Retinal pigment epithelial cell (primary cell): ENCODE results near the gene PXN.

Source experiments
- DNase-seq: peaks from one replicate; pipeline ENCODE4 v3.0.0-alpha.2; 2010; ENCODE audit warnings: low read depth
- H3K4me3 ChIP-seq: 2 replicates; pipeline ENCODE4 v1.5.1; 2011; ENCODE audit warnings: mild to moderate bottlenecking, low read length, control low read depth, moderate library complexity
- TF ChIP-seq, protein P1 (sequence below): conservative IDR thresholded peaks from 2 replicates; pipeline ENCODE4 v1.5.1; 2011; ENCODE audit warnings: low read depth, low read length, control low read depth, inconsistent platforms

The PXN gene

DNA sequence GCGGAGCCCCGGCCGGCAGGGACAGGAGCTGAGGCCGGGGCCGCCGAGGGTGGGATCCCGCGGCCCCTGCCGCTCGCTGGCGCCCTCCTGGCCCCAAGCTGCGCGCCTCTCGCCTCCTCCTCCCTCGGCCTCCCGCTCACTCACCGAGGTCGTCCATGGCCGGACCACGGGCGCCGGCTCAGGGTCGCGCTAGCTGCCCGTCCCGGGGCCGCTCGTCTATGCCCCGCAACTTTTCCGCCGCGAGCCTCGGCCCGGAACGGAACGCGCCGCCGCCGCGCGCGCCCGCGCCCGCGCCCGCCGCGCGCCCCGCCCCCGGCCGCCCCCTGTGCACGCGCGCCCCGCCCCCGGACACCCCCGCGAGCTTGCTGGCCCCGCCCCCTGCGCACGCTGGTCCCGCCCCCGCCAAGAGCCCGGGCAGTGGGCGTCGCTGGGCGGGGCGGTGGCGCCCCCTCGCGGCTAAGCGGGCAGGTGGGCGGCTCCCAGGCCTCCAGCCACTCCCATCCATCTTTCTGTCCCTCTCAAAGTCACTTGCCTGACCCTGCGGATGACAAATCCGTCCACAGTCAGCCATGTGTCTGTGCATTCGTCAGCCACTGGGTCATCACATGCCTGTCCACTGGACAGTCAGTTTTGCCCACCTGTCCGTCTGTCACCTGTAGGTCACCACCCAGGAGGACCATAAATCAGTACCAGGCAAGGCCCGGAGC lies at the start of gene PXN:
Gene PXN, minus strand, starts transcription at position 258 of the 707 bp plus-strand sequence. Its CDS starts 101 bp downstream, at position 157.
- no peak for DNase-seq
- TF ChIP-seq, protein P1, sequence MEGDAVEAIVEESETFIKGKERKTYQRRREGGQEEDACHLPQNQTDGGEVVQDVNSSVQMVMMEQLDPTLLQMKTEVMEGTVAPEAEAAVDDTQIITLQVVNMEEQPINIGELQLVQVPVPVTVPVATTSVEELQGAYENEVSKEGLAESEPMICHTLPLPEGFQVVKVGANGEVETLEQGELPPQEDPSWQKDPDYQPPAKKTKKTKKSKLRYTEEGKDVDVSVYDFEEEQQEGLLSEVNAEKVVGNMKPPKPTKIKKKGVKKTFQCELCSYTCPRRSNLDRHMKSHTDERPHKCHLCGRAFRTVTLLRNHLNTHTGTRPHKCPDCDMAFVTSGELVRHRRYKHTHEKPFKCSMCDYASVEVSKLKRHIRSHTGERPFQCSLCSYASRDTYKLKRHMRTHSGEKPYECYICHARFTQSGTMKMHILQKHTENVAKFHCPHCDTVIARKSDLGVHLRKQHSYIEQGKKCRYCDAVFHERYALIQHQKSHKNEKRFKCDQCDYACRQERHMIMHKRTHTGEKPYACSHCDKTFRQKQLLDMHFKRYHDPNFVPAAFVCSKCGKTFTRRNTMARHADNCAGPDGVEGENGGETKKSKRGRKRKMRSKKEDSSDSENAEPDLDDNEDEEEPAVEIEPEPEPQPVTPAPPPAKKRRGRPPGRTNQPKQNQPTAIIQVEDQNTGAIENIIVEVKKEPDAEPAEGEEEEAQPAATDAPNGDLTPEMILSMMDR, result peak; percentile 71
- peak within 1 kb of the TSS; percentile 82 for H3K4me3 ChIP-seq

DNA sequence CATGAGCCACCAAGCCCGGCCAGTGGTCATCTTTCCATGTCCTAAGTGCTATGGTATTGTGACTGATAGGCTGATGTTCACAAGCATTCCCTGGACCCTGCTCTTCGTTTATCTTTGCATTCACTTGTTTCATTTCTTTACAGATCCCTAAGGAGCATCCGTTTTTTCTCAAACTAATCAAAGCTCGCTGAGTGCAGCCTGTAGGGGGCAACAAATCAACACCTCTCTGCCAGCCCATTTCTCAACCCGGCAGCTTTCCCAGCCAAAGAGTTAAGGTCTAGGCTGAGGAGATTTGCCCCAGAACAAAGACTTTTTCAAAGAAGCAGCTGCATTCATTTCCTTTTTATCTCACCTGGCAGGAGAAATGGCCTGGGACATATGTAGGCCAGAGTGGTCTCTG lies 48.7 kb upstream of the PXN start:
- TF ChIP-seq, protein P1, result peak; percentile 42
- no peak for DNase-seq
- no peak overlapping the region for H3K4me3 ChIP-seq

DNA sequence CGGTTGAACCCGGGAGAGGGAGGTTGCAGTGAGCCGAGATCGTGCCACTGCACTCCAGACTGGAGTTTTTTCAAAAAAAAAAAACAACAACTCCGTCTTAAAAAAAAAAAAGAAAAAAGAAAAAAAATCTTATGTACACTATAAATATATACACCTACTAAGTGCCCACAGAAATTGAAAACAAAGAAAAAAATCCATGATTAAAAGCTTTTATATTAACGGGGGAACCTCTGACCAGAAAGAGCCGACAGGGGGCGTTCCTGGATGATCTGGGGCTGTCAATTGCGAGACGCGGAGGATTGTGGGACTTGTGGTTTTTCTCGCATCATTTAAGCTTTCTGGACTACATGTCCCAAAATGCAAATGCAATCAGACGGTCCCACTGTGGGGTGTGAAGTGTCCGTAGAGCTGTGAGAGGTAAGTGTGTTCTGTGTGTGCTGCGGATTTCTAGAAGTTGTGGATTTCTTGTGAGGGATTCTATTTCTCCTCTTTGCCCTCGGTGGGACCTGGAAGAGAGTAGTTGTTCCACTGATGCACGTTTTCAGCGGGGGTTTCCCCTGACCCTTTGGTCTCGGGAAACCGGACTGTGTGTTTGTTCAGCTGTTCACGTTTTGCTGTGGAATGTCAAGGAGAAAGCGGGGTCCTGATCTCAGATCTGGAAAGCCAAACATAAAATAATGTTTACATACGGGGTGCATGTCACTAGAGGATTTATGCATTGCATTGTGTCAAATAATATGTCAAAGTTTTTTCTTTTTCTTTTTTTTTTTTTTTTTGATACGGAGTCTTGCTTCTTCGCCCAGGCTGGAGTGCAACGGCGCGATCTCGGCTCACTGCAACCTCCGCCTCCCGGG lies 36.7 kb upstream of the PXN start, which contains the start of gene SIRT4:
Gene SIRT4, plus strand, starts transcription at position 360 of the 854 bp plus-strand sequence. CDS start 1,241 bp downstream, outside the sequence.
- DNase-seq, result peak; percentile 69
- TF ChIP-seq, protein P1, result peak; percentile 86
- peak within 1 kb of the TSS; percentile 87 for H3K4me3 ChIP-seq

DNA sequence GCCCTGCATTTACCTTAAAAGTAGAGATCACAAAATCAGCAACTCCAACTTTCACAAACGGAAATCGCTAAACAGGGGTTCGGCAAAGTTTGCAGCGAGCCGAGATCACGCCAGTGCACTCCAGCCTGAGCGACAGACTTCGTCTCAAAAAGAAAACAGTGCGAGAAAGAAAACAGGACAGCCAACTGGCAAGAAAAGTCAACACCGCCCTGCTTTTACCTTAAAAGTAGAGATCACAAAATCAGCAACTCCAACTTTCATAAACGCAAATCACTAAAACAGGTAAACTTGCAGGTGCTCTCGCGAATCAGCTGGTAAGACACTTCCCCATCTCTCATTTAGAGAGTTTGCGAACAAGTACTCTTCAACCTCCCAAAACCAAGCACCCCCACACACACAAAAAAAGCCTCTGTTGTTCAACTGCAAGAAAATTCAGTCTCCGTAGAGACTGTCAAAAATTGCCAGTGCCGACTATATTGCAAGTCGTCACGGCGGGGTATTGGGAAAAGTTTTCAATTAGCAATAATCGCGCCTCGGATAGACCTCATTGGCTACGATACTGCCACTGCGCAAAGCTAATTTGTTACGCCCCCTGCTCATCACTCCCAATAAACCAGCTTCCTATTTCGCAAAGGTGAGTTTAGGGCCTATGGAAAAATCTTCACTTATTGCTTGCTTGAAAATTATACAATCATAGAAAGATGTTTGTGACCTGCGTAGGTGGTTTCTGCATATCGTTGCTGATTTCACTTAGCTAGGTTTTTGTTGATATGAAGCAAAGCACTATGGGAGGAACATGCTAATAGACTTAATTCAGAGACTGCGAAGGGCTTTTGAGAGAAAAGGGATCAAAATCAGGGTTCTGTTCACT lies 27.4 kb upstream of the PXN start, which contains the start of gene RNU4-1:
Gene RNU4-1, minus strand, starts transcription at position 577 of the 871 bp plus-strand sequence.
- H3K4me3 ChIP-seq, result peak within 1 kb of the TSS; percentile 59
- DNase-seq, result peak; percentile 75
- TF ChIP-seq, protein P1, result no peak

DNA sequence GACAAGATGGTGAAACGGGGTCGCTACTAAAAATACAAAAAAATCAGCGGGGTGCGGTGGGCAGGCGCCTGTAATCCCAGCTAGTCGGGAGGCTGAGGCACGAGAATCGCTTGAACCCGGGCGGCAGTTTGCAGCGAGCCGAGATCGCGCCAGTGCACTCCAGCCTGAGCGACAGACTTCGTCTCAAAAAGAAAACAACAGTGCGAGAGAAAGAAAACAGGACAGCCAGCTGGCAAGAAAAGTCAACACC lies 26.8 kb upstream of the PXN start:
- H3K4me3 ChIP-seq, result peak overlapping the region; percentile 59
- no peak for DNase-seq
- TF ChIP-seq, protein P1, result no peak

DNA sequence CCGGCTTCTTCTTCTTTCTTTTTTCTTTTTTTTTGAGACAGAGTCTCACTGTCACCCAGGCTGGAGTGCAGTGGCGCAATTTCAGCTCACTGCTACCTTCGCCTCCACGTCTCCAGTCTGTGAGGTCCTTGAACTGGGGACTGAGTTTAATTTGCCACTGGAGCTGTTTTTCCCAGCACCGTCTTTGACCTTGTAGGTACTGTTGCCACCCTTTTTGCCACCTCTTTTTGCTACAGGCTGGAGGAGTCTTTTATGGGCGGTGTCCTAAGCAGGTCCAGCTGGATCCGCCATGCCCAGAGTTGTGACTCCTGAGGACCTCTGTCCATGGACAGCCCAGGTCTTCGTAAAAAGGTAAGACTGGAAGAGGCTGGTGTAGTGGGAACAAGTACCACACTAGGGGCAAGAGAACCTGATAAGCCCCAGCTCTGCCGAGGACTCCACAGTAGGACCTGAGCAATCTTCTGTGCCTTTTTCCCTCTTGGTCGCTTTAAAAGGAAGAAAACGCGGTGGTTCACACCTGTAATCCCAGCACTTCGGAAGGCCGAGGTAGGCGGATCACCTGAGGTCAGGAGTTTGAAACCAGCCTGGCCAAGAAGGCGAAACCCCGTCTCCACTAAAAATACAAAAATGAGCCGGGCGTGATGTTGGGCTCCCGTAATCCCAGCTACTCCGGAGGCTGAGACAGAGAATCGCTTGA lies 25.2 kb upstream of the PXN start:
- H3K4me3 ChIP-seq, result peak overlapping the region; percentile 34
- TF ChIP-seq, protein P1, result no peak
- DNase-seq, result no peak
